Activated T-helper 1 cell treated with Interleukin-2 at 50 U/mL for 16 hours (primary cell): Measurements from ENCODE around the gene GLIPR1L2.

Experiments
- DNase-seq: peaks from one replicate; pipeline ENCODE4 v3.0.0-alpha.2; 2020; ENCODE audit warnings: low read depth

GLIPR1L2 gene

DNA sequence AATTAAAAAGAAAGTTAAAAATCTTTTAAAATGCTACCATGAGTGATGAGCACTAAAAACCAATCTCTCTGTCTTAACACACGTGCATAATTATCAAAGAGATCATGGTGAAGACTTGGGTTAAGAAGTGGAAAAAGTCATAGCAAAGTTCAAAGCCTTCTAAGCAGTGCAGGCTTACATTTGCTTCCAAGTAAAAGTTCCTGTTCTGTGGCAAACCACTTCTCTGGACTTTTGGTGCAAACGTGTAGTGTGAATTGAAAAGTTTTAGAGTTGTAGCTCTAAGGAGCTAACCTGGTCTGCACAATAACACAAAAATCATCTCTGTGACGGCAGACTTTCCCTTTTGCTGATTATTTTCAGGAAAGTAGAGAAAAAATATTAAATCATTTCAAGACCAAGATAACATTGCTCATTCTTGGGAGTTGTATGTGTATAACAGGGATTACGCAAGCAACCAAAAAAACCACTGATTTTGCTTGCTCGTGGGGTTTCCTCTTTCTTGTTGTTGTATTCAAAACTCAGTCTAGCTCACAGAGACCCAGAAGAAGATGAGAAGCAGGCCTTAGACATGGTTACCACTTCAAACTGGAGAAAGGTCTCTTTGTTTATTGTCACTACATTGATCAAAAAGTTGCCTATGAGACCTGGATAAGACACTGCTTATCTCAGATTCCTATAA is 87.4 kb downstream of the GLIPR1L2 start:
- no peak for DNase-seq

GRCh38 chr12:75479963-75480461 is 89.1 kb downstream of the GLIPR1L2 start:
- DNase-seq = no peak

DNA sequence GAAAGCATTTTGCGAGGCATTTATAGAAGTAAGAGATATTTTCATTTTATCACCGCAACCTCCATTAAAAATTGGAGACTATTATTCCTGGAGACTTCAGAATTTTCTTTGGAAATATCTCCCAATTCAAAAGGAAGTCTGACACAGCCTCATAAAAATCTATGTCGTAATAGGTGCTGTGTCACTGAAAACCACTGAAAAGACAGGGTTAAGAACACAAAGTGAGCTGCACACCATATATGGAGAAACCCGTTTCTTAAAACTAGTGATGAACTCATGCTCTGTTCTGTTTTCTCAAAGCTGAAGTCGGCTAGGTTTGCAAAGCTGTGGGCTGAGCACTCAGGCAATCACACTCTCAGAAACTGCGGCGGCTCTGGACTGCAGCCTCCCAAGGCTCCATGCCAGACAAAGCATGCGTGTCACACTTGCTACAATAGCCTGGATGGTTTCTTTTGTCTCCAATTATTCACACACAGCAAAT is 89.6 kb downstream of the GLIPR1L2 start, which contains the start of gene GLIPR1:
Gene GLIPR1 (plus strand): TSS at position 287 of the 481 bp plus-strand sequence. CDS start 126 bp downstream, at position 413.
- peak; percentile 45 for DNase-seq

DNA sequence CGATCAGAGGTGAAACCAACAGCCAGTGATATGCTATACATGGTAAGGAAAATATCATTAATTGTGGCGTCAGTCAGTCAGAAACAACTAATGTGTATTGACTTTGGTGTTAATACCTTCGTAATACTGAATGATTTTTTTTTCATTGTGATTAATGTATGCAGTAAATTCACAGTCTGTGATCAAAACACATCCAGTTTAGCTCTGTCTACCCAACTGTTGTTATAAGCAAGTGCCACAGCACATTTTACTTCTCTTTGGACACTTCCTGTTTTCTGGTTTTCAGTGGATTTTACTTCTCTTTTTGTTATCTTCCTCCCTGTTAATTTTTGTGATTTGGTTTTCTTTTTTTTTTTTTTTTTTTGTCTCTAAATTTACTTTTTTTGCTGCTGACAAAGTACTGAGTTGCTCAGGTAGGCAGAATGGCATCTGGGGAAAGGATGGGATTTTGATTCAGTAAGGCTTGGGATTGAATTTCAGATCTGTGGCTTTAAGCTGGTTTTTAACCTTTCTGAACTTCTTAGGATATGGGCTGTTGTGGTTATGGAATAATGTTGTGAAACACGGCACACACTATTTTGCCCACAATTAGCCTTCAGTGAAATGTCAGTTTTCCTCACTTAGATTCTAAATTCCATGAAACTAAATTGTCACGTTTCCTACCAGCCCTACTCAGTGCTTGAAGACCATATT is 90.3 kb downstream of the GLIPR1L2 start:
- DNase-seq = no peak

- no peak for DNase-seq
Measured at GRCh38 chr12:75481774-75482173, 90.9 kb downstream of the GLIPR1L2 start.
